H1 (cell line): ENCODE results near the gene PLXNA4. TPM values are rescaled to one million over a fixed set of nuclear protein-coding genes. Genes with fewer than 3 reads are reported as not detected.

Experiments used
- CTCF ChIA-PET: fragments of 300-600 bp; sonication (Branson Sonifier 250); formaldehyde crosslinking; loops from one replicate; lab custom pipeline; 2021; ENCODE audit not compliant: partially characterized antibody; lab: Charles Lee
- POLR2A ChIA-PET: fragments of 300-600 bp; sonication (Branson Sonifier 250); formaldehyde crosslinking; loops from one replicate; lab custom pipeline; 2021; ENCODE audit warnings: inconsistent platforms; ENCODE audit not compliant: partially characterized antibody; lab: Charles Lee
- DNase-seq, 2 experiments: peaks; one replicate each; pipeline versions ENCODE4 v3.0.0 to v3.0.0-alpha.2; 2010 to 2022; ENCODE audit warnings: low spot score in 2 of 2, low read depth in 1 of 2, mixed read lengths in 1 of 2
- FAIRE-seq: peaks from 2 replicates; lab custom pipeline; 2011; peaks lifted over from hg19 to GRCh38; lab: Jason Lieb, UNC
- H2AFZ ChIP-seq: 2 replicates; pipeline ENCODE4 v1.8.1; 2012; ENCODE audit warnings: low read length, inconsistent platforms
- H2AK5ac ChIP-seq: 2 replicates; pipeline ENCODE4 v1.6.1; 2013; ENCODE audit warnings: low read depth, low read length
- H2BK120ac ChIP-seq: replicated peaks from 2 replicates; pipeline ENCODE3; 2013; ENCODE audit warnings: low read depth, low read length, inconsistent platforms
- H2BK12ac ChIP-seq: 2 replicates; pipeline ENCODE4 v1.6.1; 2013; ENCODE audit warnings: low read depth, low read length
- H2BK15ac ChIP-seq: 2 replicates; pipeline ENCODE4 v1.6.1; 2013; ENCODE audit warnings: low read length
- H2BK20ac ChIP-seq: 2 replicates; pipeline ENCODE4 v1.6.1; 2013; ENCODE audit warnings: low read length
- H2BK5ac ChIP-seq: 2 replicates; pipeline ENCODE4 v1.6.1; 2013; ENCODE audit warnings: low read depth, low read length
- H3K14ac ChIP-seq: 2 replicates; pipeline ENCODE4 v1.6.1; 2013; ENCODE audit warnings: inconsistent platforms; ENCODE audit not compliant: insufficient read length
- H3K18ac ChIP-seq: 2 replicates; pipeline ENCODE4 v1.6.1; 2013; ENCODE audit warnings: low read length; ENCODE audit errors: extremely low read depth
- H3K23ac ChIP-seq: 2 replicates; pipeline ENCODE4 v1.6.1; 2013; ENCODE audit warnings: inconsistent platforms; ENCODE audit not compliant: insufficient read length
- H3K23me2 ChIP-seq: 2 replicates; pipeline ENCODE4 v1.6.1; 2013; ENCODE audit warnings: low read depth, low read length
- H3K27ac ChIP-seq: 2 replicates; pipeline ENCODE4 v1.6.1; 2011; ENCODE audit warnings: low read depth, low read length, inconsistent platforms
- H3K27me3 ChIP-seq, 4 experiments: replicated peaks in 1 of 4; 1 replicate in 1 of 4; 2 replicates in 3 of 4; pipeline versions ENCODE4 v1.6.1 to v1.8.1; 2011 to 2013; ENCODE audit warnings: low read length in 3 of 4, mild to moderate bottlenecking in 3 of 4, inconsistent platforms in 2 of 4, mixed read lengths in 2 of 4, moderate library complexity in 1 of 4; ENCODE audit not compliant: control insufficient read depth in 3 of 4, insufficient read depth in 3 of 4; ENCODE audit errors: extremely low read depth in 1 of 4
- H3K36me3 ChIP-seq, 4 experiments: 2 replicates each; pipeline versions ENCODE4 v1.6.1 to v1.8.1; 2011 to 2013; ENCODE audit warnings: mild to moderate bottlenecking in 4 of 4, low read length in 3 of 4, moderate library complexity in 2 of 4, control low read depth in 1 of 4, inconsistent platforms in 1 of 4; ENCODE audit not compliant: insufficient read depth in 4 of 4, control insufficient read depth in 2 of 4
- H3K4ac ChIP-seq: replicated peaks from 2 replicates; pipeline ENCODE3; 2013; ENCODE audit warnings: low read length, low read depth, mixed read lengths, inconsistent platforms; ENCODE audit not compliant: insufficient read length
- H3K4me1 ChIP-seq, 4 experiments: replicated peaks in 1 of 4; 1 replicate in 1 of 4; 2 replicates in 3 of 4; pipeline versions ENCODE4 v1.6.1 to v1.8.1; 2011 to 2013; ENCODE audit warnings: low read length in 3 of 4, inconsistent platforms in 2 of 4, mixed read lengths in 1 of 4; ENCODE audit not compliant: insufficient read depth in 4 of 4, control insufficient read depth in 3 of 4
- H3K4me2 ChIP-seq, 2 experiments: 2 replicates each; pipeline versions ENCODE4 v1.6.1 to v1.8.1; 2011 to 2013; ENCODE audit warnings: low read depth in 2 of 2, low read length in 2 of 2, control low read depth in 1 of 2, inconsistent platforms in 1 of 2, mild to moderate bottlenecking in 1 of 2; ENCODE audit not compliant: insufficient read depth in 1 of 2
- H3K4me3 ChIP-seq, 4 experiments: fragments of 200-600, 300-600 bp in 1 of 4; sonication (generic), shearing (Covaris generic), sonication (Bioruptor Twin) in 1 of 4; 2 replicates each; pipeline versions ENCODE4 v1.5.1 to v1.8.1; 2011 to 2016; ENCODE audit warnings: low read length in 4 of 4, low read depth in 3 of 4, control low read depth in 2 of 4, inconsistent platforms in 2 of 4, mild to moderate bottlenecking in 2 of 4, mixed read lengths in 1 of 4, moderate library complexity in 1 of 4; ENCODE audit not compliant: insufficient read depth in 2 of 4; ENCODE audit errors: extremely low read depth in 1 of 4
- H3K56ac ChIP-seq: replicated peaks from 2 replicates; pipeline ENCODE3; 2013; ENCODE audit warnings: low read depth, mild to moderate bottlenecking, mixed read lengths, low read length, inconsistent platforms; ENCODE audit not compliant: insufficient read length
- H3K79me1 ChIP-seq: 2 replicates; pipeline ENCODE4 v1.6.1; 2013; ENCODE audit warnings: low read depth, low read length, control low read depth
- H3K79me2 ChIP-seq, 2 experiments: 2 replicates each; pipeline versions ENCODE4 v1.6.1 to v1.8.1; 2012 to 2013; ENCODE audit warnings: low read length in 2 of 2, mild to moderate bottlenecking in 2 of 2, inconsistent platforms in 1 of 2; ENCODE audit not compliant: insufficient read depth in 2 of 2, control insufficient read depth in 1 of 2
- H3K9ac ChIP-seq, 4 experiments: replicated peaks in 1 of 4; 1 replicate in 1 of 4; 2 replicates in 3 of 4; pipeline versions ENCODE4 v1.6.1 to v1.8.1; 2011 to 2013; ENCODE audit warnings: low read depth in 3 of 4, low read length in 3 of 4, control low read depth in 2 of 4, mild to moderate bottlenecking in 2 of 4, moderate library complexity in 2 of 4, inconsistent platforms in 1 of 4; ENCODE audit errors: extremely low read depth in 1 of 4
- H3K9me3 ChIP-seq, 2 experiments: 2 replicates each; pipeline versions ENCODE4 v1.6.1 to v1.8.1; 2012 to 2013; ENCODE audit warnings: mild to moderate bottlenecking in 2 of 2, moderate library complexity in 2 of 2, control low read depth in 1 of 2, inconsistent platforms in 1 of 2, low read depth in 1 of 2, low read length in 1 of 2, mixed read lengths in 1 of 2; ENCODE audit not compliant: insufficient read depth in 2 of 2
- H4K20me1 ChIP-seq, 2 experiments: replicated peaks in 1 of 2; 2 replicates each; pipeline versions ENCODE3 to v1.8.1; 2011 to 2013; ENCODE audit warnings: inconsistent platforms in 2 of 2, low read length in 2 of 2, mild to moderate bottlenecking in 1 of 2; ENCODE audit not compliant: insufficient read depth in 2 of 2, control insufficient read depth in 1 of 2
- H4K5ac ChIP-seq: 2 replicates; pipeline ENCODE4 v1.6.1; 2013; ENCODE audit warnings: low read length, low read depth, mixed read lengths, inconsistent platforms; ENCODE audit not compliant: insufficient read length
- H4K8ac ChIP-seq: 2 replicates; pipeline ENCODE4 v1.8.0; 2013; ENCODE audit warnings: mild to moderate bottlenecking, moderate library complexity, low read length, inconsistent platforms; ENCODE audit not compliant: insufficient read depth; ENCODE audit errors: extremely low read depth
- H4K91ac ChIP-seq: replicated peaks from 2 replicates; pipeline ENCODE3; 2013; ENCODE audit warnings: low read length, mixed read lengths, inconsistent platforms; ENCODE audit not compliant: insufficient read length
- BRCA1 ChIP-seq: IDR thresholded peaks from 2 replicates; pipeline ENCODE4 v1.6.1; 2012; ENCODE audit warnings: low read depth, low read length, improper control_type of control experiment
- CBX8 ChIP-seq: fragments of 300-800, 300-1000 bp; sonication (generic); IDR thresholded peaks from 2 replicates; pipeline ENCODE4 v1.7.1; 2016; ENCODE audit warnings: low read depth, low read length, borderline replicate concordance
- EGR1 ChIP-seq: IDR thresholded peaks from 2 replicates; pipeline ENCODE4 v1.6.1; 2011; ENCODE audit warnings: low read depth, low read length, borderline replicate concordance
- EZH2 ChIP-seq: fragments of 200-600 bp; sonication (generic); IDR thresholded peaks from 2 replicates; pipeline ENCODE4 v1.7.1; 2012; ENCODE audit warnings: low read depth, mild to moderate bottlenecking, moderate library complexity, low read length, inconsistent platforms; ENCODE audit not compliant: severe bottlenecking
- GTF2F1 ChIP-seq: IDR thresholded peaks from 2 replicates; pipeline ENCODE4 v1.6.1; 2012; ENCODE audit warnings: low read depth, low read length, improper control_type of control experiment, borderline replicate concordance
- KDM1A ChIP-seq: fragments of 200-600, 300-600 bp; sonication (generic); IDR thresholded peaks from 2 replicates; pipeline ENCODE4 v1.7.1; 2016; ENCODE audit warnings: mild to moderate bottlenecking, low read length, borderline replicate concordance
- KDM4A ChIP-seq: IDR thresholded peaks from one replicate; pipeline ENCODE4 v1.7.1; 2012; ENCODE audit warnings: low read depth, mild to moderate bottlenecking, moderate library complexity, low read length, inconsistent platforms; ENCODE audit not compliant: severe bottlenecking
- SIN3A ChIP-seq, 2 experiments: IDR thresholded peaks in 1 of 2; conservative IDR thresholded peaks in 1 of 2; 2 replicates each; pipeline ENCODE4 v1.6.1; 2011 to 2012; ENCODE audit warnings: low read length in 2 of 2, improper control_type of control experiment in 1 of 2, low read depth in 1 of 2, mild to moderate bottlenecking in 1 of 2
- SUZ12 ChIP-seq: fragments of 200-600 bp; sonication (generic); IDR thresholded peaks from 2 replicates; pipeline ENCODE4 v1.6.1; 2012; ENCODE audit warnings: mild to moderate bottlenecking, inconsistent platforms, low read length, moderate library complexity, mixed read lengths
- TAF1 ChIP-seq: IDR thresholded peaks from 2 replicates; pipeline ENCODE4 v1.6.1; 2011; ENCODE audit warnings: mild to moderate bottlenecking, low read depth, low read length
- TAF7 ChIP-seq: optimal IDR thresholded peaks from 2 replicates; pipeline ENCODE3; 2011; ENCODE audit warnings: low read depth, mild to moderate bottlenecking, inconsistent platforms, low read length, moderate library complexity, borderline replicate concordance
- USF2 ChIP-seq: IDR thresholded peaks from 2 replicates; pipeline ENCODE4 v1.6.1; 2011; ENCODE audit warnings: low read length, improper control_type of control experiment
- YY1 ChIP-seq: IDR thresholded peaks from 2 replicates; pipeline ENCODE4 v1.6.1; 2011; ENCODE audit warnings: low read depth, mild to moderate bottlenecking, low read length
- WGBS, 2 experiments: shearing (Covaris generic) in 1 of 2; methylation state at CpG; one replicate each; pipeline versions ENCODE4 v1.1.6 to v1.1.7; 2013 to 2015; ENCODE audit warnings: low lambda C conversion rate in 2 of 2, mixed read lengths in 2 of 2, inconsistent platforms in 1 of 2, low coverage in 1 of 2, missing lambda C conversion rate in 1 of 2; ENCODE audit not compliant: insufficient replicate concordance in 2 of 2, insufficient coverage in 1 of 2, insufficient read length in 1 of 2; ENCODE audit errors: extremely low coverage in 1 of 2, missing lambda C conversion rate in 1 of 2; 5-methylcytosine and 5-hydroxymethylcytosine counted together
- polyA plus RNA-seq, 7 experiments: library from polyadenylated mRNA; depleted of rRNA in 3 of 7; stranded (reverse) in 5 of 7; unstranded in 2 of 7; fragments of >200 nt in 5 of 7; fragments of 200-250 nt in 2 of 7; gene quantifications; 1 replicate in 5 of 7; 2 replicates in 1 of 7; 4 replicates in 1 of 7; pipeline versions ENCODE4 v1.2.1 to v1.2.3, GENCODE V29; 2011 to 2013; ENCODE audit warnings: missing spikeins in 2 of 7, mixed read lengths in 2 of 7
- total RNA-seq: library from RNA; stranded (reverse); fragmentation: NEBNext Ultra II Directional; extraction: Animal tissue kit (Norgen Biotek cat#: 25700); gene quantifications from 2 replicates; pipeline ENCODE4 v1.2.1, GENCODE V29; 2021

The PLXNA4 gene
- total and polyA plus RNA-seq, 2 of the 8 experiments (the other 6 are each of a cell fraction or from before 2014, with no cell fraction given) = 0.76 to 0.79 TPM

GRCh38 chr7:132419542-132419941 lies 156.7 kb downstream of the PLXNA4 start:
- no peak overlapping the region for H2BK5ac ChIP-seq
- H2AFZ ChIP-seq = no peak overlapping the region
- H3K56ac ChIP-seq = no peak overlapping the region
- no peak overlapping the region for H2BK20ac ChIP-seq
- H3K14ac ChIP-seq = no peak overlapping the region
- no peaks in the 10 kb centered on the region for H3K79me1 ChIP-seq
- no peak overlapping the region for H2AK5ac ChIP-seq
- no peak overlapping the region for H3K27ac ChIP-seq
- H2BK15ac ChIP-seq = no peak overlapping the region
- no peak overlapping the region for H3K9ac ChIP-seq
- H3K36me3 ChIP-seq = no peaks in the 10 kb centered on the region
- CTCF ChIA-PET = interaction anchor here (0.9 to 1.2 kb wide), 4 partner anchors 8 to 161 kb away, joined by 3 to 5 read pairs (median 3); no protein-coding TSS in a partner anchor
- no peak overlapping the region for H3K18ac ChIP-seq
- 92% methylated on average over 2 of the region's 2 CpGs; no CpG with 5 or more reads in 1 of the 2 experiments for WGBS, 2 experiments
- DNase-seq (no peak), FAIRE-seq (no peak)
- no peaks in the 10 kb centered on the region for H4K20me1 ChIP-seq
- no peak overlapping the region for H4K8ac ChIP-seq
- POLR2A ChIA-PET = interaction anchor here (0.9 kb wide), 1 partner anchor 402 kb away, joined by 3 read pairs; no protein-coding TSS in a partner anchor
- H4K91ac ChIP-seq = no peak overlapping the region
- no peaks in the 10 kb centered on the region for H3K23me2 ChIP-seq
- H3K4me2 ChIP-seq = no peak overlapping the region
- no peak overlapping the region for H2BK12ac ChIP-seq
- H3K23ac ChIP-seq = no peak overlapping the region
- no peaks in the 10 kb centered on the region for H3K79me2 ChIP-seq
- no peak overlapping the region for H2BK120ac ChIP-seq
- no peaks in the 10 kb centered on the region for H3K27me3 ChIP-seq
- no peak overlapping the region for H4K5ac ChIP-seq
- no peaks in the 10 kb centered on the region for H3K9me3 ChIP-seq
- peaks cover 0 to 5% (median 0%) of the 10 kb centered on the region in 4 experiments; a peak in 2 of 7 replicates for H3K4me1 ChIP-seq
- no peak overlapping the region for H3K4ac ChIP-seq
- H3K4me3 ChIP-seq = no peak overlapping the region
- TF ChIP-seq KDM4A (no peak), CBX8 (no peak), USF2 (no peak), KDM1A (no peak), SUZ12 (no peak), EZH2 (no peak), TAF7 (no peak), EGR1 (no peak), TAF1 (no peak), SIN3A (conservative IDR thresholded peaks at IDR 0.05 in 1 of 2, IDR thresholded peaks at IDR 0.05 in 1 of 2; ENCODE audit: low read depth in 1 of 2, low read length in 2 of 2) (no peak), BRCA1 (no peak), GTF2F1 (no peak), YY1 (no peak)
